H9 (cell line): Measurements from ENCODE around the gene AMH. TPM values are rescaled to one million over a fixed set of nuclear protein-coding genes. Genes with fewer than 3 reads are reported as not detected.

ENCODE experiments used
- DNase-seq: peaks from one replicate; pipeline ENCODE4 v3.0.0-alpha.2; 2017
- H2AFZ ChIP-seq: one replicate; pipeline ENCODE4 v1.6.1; 2013; ENCODE audit warnings: mild to moderate bottlenecking, low read length, control low read depth, moderate library complexity
- H2AK5ac ChIP-seq: 2 replicates; pipeline ENCODE4 v1.6.1; 2013; ENCODE audit warnings: low read length, control low read depth, mixed read lengths; ENCODE audit not compliant: insufficient read length
- H2BK120ac ChIP-seq: one replicate; pipeline ENCODE4 v1.6.1; 2013; ENCODE audit warnings: low read depth, mild to moderate bottlenecking, low read length, control low read depth, inconsistent platforms; ENCODE audit not compliant: poor library complexity, severe bottlenecking
- H2BK12ac ChIP-seq: 2 replicates; pipeline ENCODE4 v1.6.1; 2013; ENCODE audit warnings: low read length, control low read depth, mixed read lengths, low read depth; ENCODE audit not compliant: insufficient read length
- H2BK15ac ChIP-seq: 2 replicates; pipeline ENCODE4 v1.6.1; 2013; ENCODE audit warnings: low read depth, low read length, control low read depth
- H2BK20ac ChIP-seq: one replicate; pipeline ENCODE4 v1.6.1; 2013; ENCODE audit warnings: low read depth, mild to moderate bottlenecking, low read length, control low read depth, inconsistent platforms; ENCODE audit not compliant: poor library complexity, severe bottlenecking
- H2BK5ac ChIP-seq: 2 replicates; pipeline ENCODE4 v1.6.1; 2013; ENCODE audit warnings: low read length, control low read depth, mixed read lengths; ENCODE audit not compliant: insufficient read length
- H3K14ac ChIP-seq: 2 replicates; pipeline ENCODE4 v1.6.1; 2013; ENCODE audit warnings: low read length, control low read depth; ENCODE audit not compliant: insufficient read depth
- H3K18ac ChIP-seq: 2 replicates; pipeline ENCODE4 v1.6.1; 2013; ENCODE audit warnings: low read depth, mild to moderate bottlenecking, mixed read lengths, low read length, control low read depth; ENCODE audit not compliant: insufficient read length
- H3K23ac ChIP-seq: 2 replicates; pipeline ENCODE4 v1.6.1; 2013; ENCODE audit warnings: low read length, control low read depth, mixed read lengths, low read depth; ENCODE audit not compliant: insufficient read length
- H3K23me2 ChIP-seq: 2 replicates; pipeline ENCODE4 v1.6.1; 2013; ENCODE audit warnings: low read depth, mild to moderate bottlenecking, mixed read lengths, low read length, control low read depth; ENCODE audit not compliant: insufficient read length, poor library complexity, severe bottlenecking
- H3K27ac ChIP-seq: 2 replicates; pipeline ENCODE4 v1.5.1; 2013; ENCODE audit warnings: low read length, control low read depth, mixed read lengths, low read depth; ENCODE audit not compliant: insufficient read length
- H3K27me3 ChIP-seq: 2 replicates; pipeline ENCODE4 v1.6.1; 2013; ENCODE audit warnings: low read length, control low read depth, inconsistent platforms; ENCODE audit not compliant: insufficient read depth
- H3K4ac ChIP-seq: 2 replicates; pipeline ENCODE4 v1.6.1; 2013; ENCODE audit warnings: low read depth, mild to moderate bottlenecking, control low read depth, inconsistent platforms, low read length, moderate library complexity
- H3K4me1 ChIP-seq: 2 replicates; pipeline ENCODE4 v1.6.1; 2013; ENCODE audit warnings: low read length, control low read depth, inconsistent platforms; ENCODE audit not compliant: insufficient read depth
- H3K4me2 ChIP-seq: 2 replicates; pipeline ENCODE4 v1.6.1; 2013; ENCODE audit warnings: low read length, control low read depth, mixed read lengths; ENCODE audit not compliant: insufficient read length, insufficient read depth
- H3K56ac ChIP-seq: 2 replicates; pipeline ENCODE4 v1.6.1; 2013; ENCODE audit warnings: low read depth, mild to moderate bottlenecking, mixed read lengths, low read length, control low read depth; ENCODE audit not compliant: insufficient read length
- H3K79me1 ChIP-seq: 2 replicates; pipeline ENCODE4 v1.6.1; 2013; ENCODE audit warnings: low read depth, mild to moderate bottlenecking, moderate library complexity, low read length, control low read depth, inconsistent platforms; ENCODE audit not compliant: insufficient read depth, poor library complexity, severe bottlenecking
- H3K79me2 ChIP-seq: 2 replicates; pipeline ENCODE4 v1.6.1; 2013; ENCODE audit warnings: low read length, control low read depth, inconsistent platforms; ENCODE audit not compliant: insufficient read depth
- H3K9ac ChIP-seq: 2 replicates; pipeline ENCODE4 v1.6.1; 2013; ENCODE audit warnings: low read length, control low read depth, mixed read lengths; ENCODE audit not compliant: insufficient read length; ENCODE audit errors: extremely low read depth
- H3K9me3 ChIP-seq: one replicate; pipeline ENCODE4 v1.6.1; 2013; ENCODE audit warnings: low read depth, low read length, inconsistent platforms; ENCODE audit not compliant: control insufficient read depth
- H3T11ph ChIP-seq: one replicate; pipeline ENCODE4 v1.6.1; 2013; ENCODE audit warnings: mild to moderate bottlenecking, low read length, control low read depth, inconsistent platforms
- H4K20me1 ChIP-seq: one replicate; pipeline ENCODE4 v1.6.1; 2013; ENCODE audit not compliant: control insufficient read depth, insufficient read length, insufficient read depth
- H4K5ac ChIP-seq: 2 replicates; pipeline ENCODE4 v1.6.1; 2013; ENCODE audit warnings: low read depth, mild to moderate bottlenecking, mixed read lengths, low read length, control low read depth; ENCODE audit not compliant: insufficient read length
- H4K8ac ChIP-seq: replicated peaks from 2 replicates; pipeline ENCODE4 v1.6.1; 2013; ENCODE audit warnings: low read length, control low read depth, mixed read lengths, low read depth; ENCODE audit not compliant: insufficient read length
- H4K91ac ChIP-seq: 2 replicates; pipeline ENCODE4 v1.6.1; 2013; ENCODE audit warnings: low read depth, mild to moderate bottlenecking, moderate library complexity, mixed read lengths, low read length, control low read depth; ENCODE audit not compliant: insufficient read length
- H3K27ac Mint-ChIP-seq, 3 experiments: 2 replicates in 2 of 3; 3 replicates in 1 of 3; pipeline ENCODE4 v1.8.0; 2020 to 2021; ENCODE audit warnings: mixed read lengths in 3 of 3, mild to moderate bottlenecking in 1 of 3, moderate library complexity in 1 of 3
- H3K27me3 Mint-ChIP-seq: 2 replicates; pipeline ENCODE4 v1.8.0; 2021; ENCODE audit warnings: low read depth, mild to moderate bottlenecking, moderate library complexity, mixed read lengths
- H3K36me3 Mint-ChIP-seq, 3 experiments: 2 replicates in 2 of 3; 3 replicates in 1 of 3; pipeline ENCODE4 v1.8.0; 2020 to 2021; ENCODE audit warnings: low read depth in 3 of 3, mixed read lengths in 3 of 3; ENCODE audit not compliant: insufficient read depth in 1 of 3
- H3K4me1 Mint-ChIP-seq, 2 experiments: 2 replicates each; pipeline ENCODE4 v1.8.0; 2020; ENCODE audit warnings: mixed read lengths in 2 of 2
- H3K4me3 Mint-ChIP-seq, 2 experiments: 2 replicates in 1 of 2; 3 replicates in 1 of 2; pipeline ENCODE4 v1.8.0; 2020 to 2021; ENCODE audit warnings: mild to moderate bottlenecking in 2 of 2, mixed read lengths in 2 of 2, moderate library complexity in 1 of 2
- H3K9me3 Mint-ChIP-seq, 2 experiments: 2 replicates in 1 of 2; 3 replicates in 1 of 2; pipeline ENCODE4 v1.8.0; 2020; ENCODE audit warnings: mild to moderate bottlenecking in 2 of 2, mixed read lengths in 2 of 2, moderate library complexity in 1 of 2
- WGBS: extraction: QIAGEN DNeasy Blood & Tissue Kit; methylation state at CpG from one replicate; pipeline ENCODE4 v1.1.7; 2013; ENCODE audit warnings: missing lambda C conversion rate, low lambda C conversion rate, mixed read lengths; ENCODE audit not compliant: insufficient read length; ENCODE audit errors: extremely low coverage; 5-methylcytosine and 5-hydroxymethylcytosine counted together
- total RNA-seq: library from RNA; stranded (reverse); gene quantifications from 2 replicates; pipeline ENCODE4 v1.2.1, GENCODE V29; 2021
- TF ChIP-seq, protein P1 (sequence below): fragments of 200-600 bp; sonication (generic); conservative IDR thresholded peaks from 3 replicates; pipeline ENCODE4 v1.8.0; 2021; ENCODE audit warnings: antibody characterized with exemption, mild to moderate bottlenecking

Gene AMH
- total RNA-seq, 1 experiment from 2014 or later = 70.7 TPM

- H2BK20ac ChIP-seq = no peak overlapping the region
- TF ChIP-seq, protein P1, sequence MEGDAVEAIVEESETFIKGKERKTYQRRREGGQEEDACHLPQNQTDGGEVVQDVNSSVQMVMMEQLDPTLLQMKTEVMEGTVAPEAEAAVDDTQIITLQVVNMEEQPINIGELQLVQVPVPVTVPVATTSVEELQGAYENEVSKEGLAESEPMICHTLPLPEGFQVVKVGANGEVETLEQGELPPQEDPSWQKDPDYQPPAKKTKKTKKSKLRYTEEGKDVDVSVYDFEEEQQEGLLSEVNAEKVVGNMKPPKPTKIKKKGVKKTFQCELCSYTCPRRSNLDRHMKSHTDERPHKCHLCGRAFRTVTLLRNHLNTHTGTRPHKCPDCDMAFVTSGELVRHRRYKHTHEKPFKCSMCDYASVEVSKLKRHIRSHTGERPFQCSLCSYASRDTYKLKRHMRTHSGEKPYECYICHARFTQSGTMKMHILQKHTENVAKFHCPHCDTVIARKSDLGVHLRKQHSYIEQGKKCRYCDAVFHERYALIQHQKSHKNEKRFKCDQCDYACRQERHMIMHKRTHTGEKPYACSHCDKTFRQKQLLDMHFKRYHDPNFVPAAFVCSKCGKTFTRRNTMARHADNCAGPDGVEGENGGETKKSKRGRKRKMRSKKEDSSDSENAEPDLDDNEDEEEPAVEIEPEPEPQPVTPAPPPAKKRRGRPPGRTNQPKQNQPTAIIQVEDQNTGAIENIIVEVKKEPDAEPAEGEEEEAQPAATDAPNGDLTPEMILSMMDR = peak; percentile 91
- no peaks in the 10 kb centered on the region for H3K23me2 ChIP-seq
- no peak overlapping the region for H3K27ac Mint-ChIP-seq
- no peak overlapping the region for H3K23ac ChIP-seq
- H3K18ac ChIP-seq = no peak overlapping the region
- no peak overlapping the region for H3K4me2 ChIP-seq
- H3K56ac ChIP-seq = no peak overlapping the region
- H4K91ac ChIP-seq = no peak overlapping the region
- H3K4me3 Mint-ChIP-seq = no peak overlapping the region
- H3K79me2 ChIP-seq = no peaks in the 10 kb centered on the region
- no peaks in the 10 kb centered on the region for H4K20me1 ChIP-seq
- no peak overlapping the region for H3T11ph ChIP-seq
- H4K5ac ChIP-seq = no peak overlapping the region
- no peak overlapping the region for H2AFZ ChIP-seq
- no peaks in the 10 kb centered on the region for H3K9me3 ChIP-seq
- no peak overlapping the region for H3K14ac ChIP-seq
- H3K27me3 Mint-ChIP-seq = peaks cover 19% of the 10 kb centered on the region
- H2BK120ac ChIP-seq = no peak overlapping the region
- H3K27me3 ChIP-seq = no peaks in the 10 kb centered on the region
- no peak overlapping the region for H4K8ac ChIP-seq
- H2BK15ac ChIP-seq = no peak overlapping the region
- no peaks in the 10 kb centered on the region for H3K4me1 ChIP-seq
- no CpG with 5 or more reads among the region's 7 CpGs for WGBS
- DNase-seq = no peak
- H3K79me1 ChIP-seq = no peaks in the 10 kb centered on the region
- H3K9ac ChIP-seq = no peak overlapping the region
- H3K36me3 Mint-ChIP-seq = no peaks in the 10 kb centered on the region
- H3K9me3 Mint-ChIP-seq = no peaks in the 10 kb centered on the region
- no peak overlapping the region for H2AK5ac ChIP-seq
- no peak overlapping the region for H2BK5ac ChIP-seq
- H3K4me1 Mint-ChIP-seq = peaks cover 0 to 5% of the 10 kb centered on the region in 2 experiments; a peak in 1 of 4 replicates
- H3K4ac ChIP-seq = no peak overlapping the region
- no peak overlapping the region for H3K27ac ChIP-seq
- H2BK12ac ChIP-seq = no peak overlapping the region
These were observed 12.5 kb downstream of the AMH start for GRCh38 chr19:2261438-2262172.
